CD4-positive, alpha-beta T cell treated with Interleukin-6 for 4 hours (primary cell): ENCODE data around the gene HSD17B2.
"Not testable (repeated sequence)": the region's sequence is repeated elsewhere in the genome, so short reads cannot be mapped to it uniquely, and the experiment has no call there.

Source experiments
- DNase-seq: peaks from one replicate; pipeline ENCODE4 v3.0.0-alpha.2; 2020; ENCODE audit warnings: mixed read lengths

Gene HSD17B2

DNA sequence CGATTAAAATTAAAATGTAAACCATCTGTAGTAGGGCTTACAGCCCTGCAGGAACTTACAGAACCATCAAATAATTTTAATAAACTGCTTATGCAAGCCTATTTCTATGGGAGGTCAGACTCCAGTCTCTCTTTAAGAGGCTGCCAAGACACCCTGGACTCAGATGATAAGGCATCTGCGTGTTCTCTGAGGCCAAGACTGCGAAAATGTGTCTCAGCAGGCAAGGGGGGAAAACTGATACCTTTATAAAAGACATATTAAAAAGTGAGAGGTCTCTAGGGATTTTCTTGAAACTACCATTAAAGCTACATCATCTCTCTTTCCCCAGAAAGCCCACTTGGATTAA is 102.7 kb downstream of the HSD17B2 start:
- DNase-seq: no peak

DNA sequence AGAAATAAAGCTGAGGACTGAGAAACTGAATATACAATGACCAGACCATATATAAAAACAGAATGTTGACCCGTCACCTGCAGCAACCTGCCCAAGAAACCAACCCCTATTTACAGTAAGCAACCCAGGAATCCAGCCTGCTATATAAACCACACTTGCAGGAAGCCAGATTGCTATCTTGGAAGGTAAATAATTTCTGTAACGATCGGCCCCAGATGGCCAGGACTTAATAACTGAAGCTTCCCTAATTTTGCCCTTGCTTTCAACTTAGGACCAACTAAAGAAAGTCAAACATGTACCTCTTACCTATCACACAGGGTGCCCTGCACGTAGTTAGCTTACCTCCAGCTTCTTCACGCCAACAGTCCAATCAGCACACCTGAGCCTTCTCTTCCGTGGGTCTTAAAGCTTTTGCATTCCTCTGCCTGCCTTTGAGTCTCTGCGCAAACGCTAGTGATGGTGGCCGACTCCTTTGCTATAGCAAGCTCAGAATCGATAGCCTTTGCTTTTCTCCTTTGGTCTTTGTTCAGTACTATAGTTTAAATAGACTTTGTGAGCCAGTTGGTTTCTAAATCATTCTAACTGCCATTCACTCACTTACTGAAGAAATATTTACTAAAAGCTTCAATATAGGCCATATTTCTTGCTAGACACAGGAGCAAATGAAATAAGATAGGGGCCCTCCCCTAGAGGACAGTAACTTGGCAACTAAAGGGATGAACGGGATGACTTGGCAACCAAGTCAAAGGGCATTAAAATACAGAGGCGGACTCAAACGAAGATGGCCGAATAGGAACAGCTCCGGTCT is 103.6 kb downstream of the HSD17B2 start:
- DNase-seq: no peak

DNA sequence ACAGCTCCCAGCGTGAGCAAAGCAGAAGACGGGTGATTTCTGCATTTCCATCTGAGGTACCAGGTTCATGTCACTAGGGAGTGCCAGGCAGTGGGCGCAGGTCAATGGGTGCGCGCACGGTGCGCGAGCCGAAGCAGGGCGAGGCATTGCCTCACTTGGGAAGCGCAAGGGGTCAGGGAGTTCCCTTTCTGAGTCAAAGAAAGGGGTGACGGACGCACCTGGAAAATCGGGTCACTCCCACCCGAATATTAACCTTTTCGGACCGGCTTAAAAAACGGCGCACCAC is 104.2 kb downstream of the HSD17B2 start:
- not testable (repeated sequence) for DNase-seq

DNA sequence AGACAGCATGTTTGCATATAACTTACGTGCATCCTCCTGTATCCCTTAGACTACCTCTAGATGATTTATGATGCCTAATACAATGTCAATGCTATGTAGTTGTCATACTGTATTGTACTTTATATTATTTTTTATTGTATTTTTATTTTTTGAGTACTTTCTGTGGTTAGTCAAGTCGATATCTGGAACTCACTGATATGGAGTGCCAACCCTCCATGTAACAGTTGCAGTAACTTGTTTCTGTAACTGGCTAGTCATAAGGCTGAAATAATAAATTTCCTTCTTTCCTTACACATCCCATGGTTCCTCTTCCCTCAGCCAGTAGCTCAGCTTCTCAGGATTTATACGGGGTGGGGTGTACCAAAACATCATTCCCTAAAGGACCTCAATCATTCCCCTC is 111.5 kb downstream of the HSD17B2 start:
- DNase-seq: no peak

DNA sequence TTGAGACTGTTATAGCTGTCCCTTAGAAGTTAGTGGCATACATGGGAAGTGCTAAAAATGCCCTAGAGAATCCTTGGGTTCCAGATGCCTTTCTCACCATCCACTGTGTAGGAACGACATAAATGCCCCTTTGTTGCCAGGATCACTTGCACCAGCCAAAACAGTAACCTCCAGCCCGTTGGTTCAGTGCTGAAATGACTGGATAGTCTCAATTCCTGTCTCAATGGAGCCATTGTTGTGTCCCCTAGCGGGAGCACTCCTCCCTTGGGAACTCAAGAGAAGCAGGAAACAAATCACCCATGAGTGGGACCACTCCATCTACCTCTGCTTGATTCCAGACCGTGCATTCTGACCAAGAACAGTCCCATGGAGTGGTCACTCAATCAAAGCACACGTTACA is 111.9 kb downstream of the HSD17B2 start:
- DNase-seq: no peak

DNA sequence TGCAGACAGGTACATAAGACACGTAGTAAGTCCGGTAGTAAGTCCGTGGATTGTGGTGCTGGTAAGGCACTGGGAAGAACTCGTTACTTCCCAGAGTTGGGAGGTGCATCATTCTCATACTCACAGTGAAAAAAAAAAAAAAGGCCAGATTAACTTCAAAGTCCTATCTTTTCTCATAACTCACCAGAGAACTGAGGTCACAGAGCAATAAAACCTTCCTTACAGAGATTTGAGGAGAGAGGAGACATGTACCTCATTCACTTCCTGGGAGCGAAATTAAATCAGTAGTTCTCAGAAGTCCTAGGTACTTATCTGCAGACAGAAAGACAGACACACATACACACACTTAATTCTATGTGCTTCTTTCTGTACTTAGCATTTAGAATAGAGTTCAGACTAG is 112.5 kb downstream of the HSD17B2 start:
- no peak for DNase-seq
